GF-D8 (cell line): Measurements from ENCODE around the gene GLIS1.

ENCODE experiments used
- DNase-seq: peaks from one replicate; lab custom pipeline; 2025; lab: John Stamatoyannopoulos, UW

GLIS1 gene

GRCh38 chr1:53485478-53486394 lies 253.2 kb downstream of the GLIS1 start:
- no peak for DNase-seq

GRCh38 chr1:53484705-53485477 lies 254.1 kb downstream of the GLIS1 start:
- DNase-seq: no peak

GRCh38 chr1:53483656-53484055 lies 255.3 kb downstream of the GLIS1 start:
- DNase-seq: no peak

DNA sequence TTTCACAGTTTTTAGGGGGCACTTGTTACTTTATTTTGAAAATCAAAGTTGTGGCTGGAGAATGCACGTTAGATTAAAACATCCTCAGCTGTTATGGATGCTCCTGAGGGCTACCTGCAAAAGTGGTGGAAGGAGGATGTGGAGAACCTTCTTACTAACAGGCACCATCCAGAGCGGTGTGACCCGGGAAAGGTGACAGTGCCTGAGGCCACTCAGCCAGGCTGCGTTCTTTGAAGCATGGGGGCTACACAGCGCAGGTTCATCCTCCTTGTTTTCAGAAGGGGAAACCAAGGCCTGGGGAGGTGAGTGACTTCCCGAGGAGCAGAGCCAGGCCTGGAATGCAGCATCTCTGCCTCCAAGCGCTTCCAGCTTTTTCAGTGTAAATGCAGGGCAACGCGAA lies 255.8 kb downstream of the GLIS1 start:
- no peak for DNase-seq

GRCh38 chr1:53482441-53483153 lies 256.4 kb downstream of the GLIS1 start:
- DNase-seq: no peak

DNA sequence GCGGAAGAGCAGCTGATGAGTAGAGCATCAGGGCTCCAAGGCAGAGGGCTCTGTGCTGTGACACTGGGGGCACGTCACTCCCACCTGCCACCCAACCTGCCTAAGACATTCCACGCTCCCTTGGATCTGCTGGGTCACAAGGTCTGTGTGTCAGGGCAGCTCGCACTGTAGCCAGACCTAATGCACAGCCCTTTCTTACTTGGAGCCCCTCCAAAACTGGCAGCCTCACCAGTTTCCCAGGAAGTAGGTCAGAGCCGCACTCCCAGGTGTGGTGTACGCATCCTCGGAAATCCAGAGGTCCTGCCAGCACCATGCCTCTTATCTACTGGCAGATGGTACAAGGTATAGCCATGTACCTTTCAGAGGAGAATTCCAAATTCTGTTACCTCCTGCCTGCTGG lies 257.5 kb downstream of the GLIS1 start:
- DNase-seq: no peak

DNA sequence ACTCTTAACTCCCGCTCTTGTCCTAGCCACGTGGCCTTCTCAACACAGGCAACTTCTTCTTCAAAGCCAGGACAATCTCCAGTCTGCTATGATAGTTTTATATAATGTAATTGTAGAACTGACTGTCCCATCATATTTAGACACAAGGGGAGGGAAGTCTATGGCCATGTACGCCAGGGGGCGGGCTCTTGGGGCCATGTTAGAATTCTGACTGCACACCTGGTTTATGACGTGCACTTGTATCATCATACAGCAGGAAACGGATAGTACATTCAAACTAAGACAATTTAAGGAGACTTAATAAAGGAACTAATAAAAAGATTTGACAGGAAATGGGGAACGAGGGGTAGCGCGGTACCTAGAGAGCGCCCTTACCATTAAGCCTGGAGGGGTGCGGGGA lies 258.3 kb downstream of the GLIS1 start:
- no peak for DNase-seq

DNA sequence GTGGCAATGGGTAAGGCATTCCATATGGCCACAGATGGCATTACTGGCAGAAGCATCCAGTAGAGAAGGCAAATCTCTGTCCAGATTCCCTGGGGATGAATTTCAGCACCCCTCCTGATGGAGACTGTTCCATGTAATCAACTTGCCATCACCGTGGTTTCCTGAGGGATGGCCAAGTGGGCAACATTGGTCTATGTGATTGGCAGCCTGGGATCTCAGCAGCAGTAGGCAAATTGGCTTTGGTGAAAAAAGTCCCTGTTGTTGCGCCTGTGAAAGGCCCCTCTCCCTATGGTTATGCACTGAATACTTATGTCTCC lies 260.5 kb downstream of the GLIS1 start:
- no peak for DNase-seq

- DNase-seq: no peak
Measured at GRCh38 chr1:53477651-53478501, 261.1 kb downstream of the GLIS1 start.

DNA sequence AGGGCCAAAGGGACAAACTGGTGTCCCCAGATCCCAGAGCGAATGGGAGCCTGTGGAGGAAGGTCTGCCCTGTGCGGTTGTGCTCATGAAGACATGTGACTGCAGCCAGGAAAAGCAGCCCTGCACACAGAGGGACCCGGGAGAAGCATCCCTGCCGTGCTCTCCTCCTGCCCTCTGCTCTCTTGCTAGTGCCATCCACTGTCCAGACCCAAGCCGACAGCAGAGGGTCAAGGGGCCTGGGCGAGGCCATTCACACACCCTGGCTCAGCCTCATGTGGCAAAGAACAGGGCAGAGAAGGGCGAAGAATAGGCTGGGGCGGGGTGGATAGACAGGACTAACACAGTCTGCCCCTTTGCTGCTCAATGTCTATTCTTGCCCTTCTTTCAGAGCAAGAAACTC lies 262.4 kb downstream of the GLIS1 start:
- no peak for DNase-seq

DNA sequence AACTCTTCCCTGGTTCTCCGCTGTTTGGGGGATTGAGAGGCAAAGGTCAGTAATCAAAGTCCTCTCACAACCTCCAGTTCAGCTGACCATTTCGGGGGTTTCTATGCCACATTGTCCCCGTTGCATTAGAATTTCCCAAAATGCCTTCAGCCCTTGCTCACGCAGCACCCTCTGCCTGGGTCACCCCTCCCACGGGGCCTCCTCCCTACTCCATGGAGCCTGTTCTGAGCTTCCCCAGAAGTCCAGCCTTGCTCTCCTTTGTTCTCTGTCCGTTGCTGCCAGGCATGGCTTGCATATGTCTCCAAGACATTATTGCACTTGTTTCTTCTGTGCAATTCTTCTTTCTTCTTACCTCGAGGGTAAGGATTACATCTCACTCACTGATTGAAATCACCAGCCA lies 263.3 kb downstream of the GLIS1 start:
- no peak for DNase-seq

GRCh38 chr1:53473463-53473862 lies 265.5 kb downstream of the GLIS1 start:
- no peak for DNase-seq

DNA sequence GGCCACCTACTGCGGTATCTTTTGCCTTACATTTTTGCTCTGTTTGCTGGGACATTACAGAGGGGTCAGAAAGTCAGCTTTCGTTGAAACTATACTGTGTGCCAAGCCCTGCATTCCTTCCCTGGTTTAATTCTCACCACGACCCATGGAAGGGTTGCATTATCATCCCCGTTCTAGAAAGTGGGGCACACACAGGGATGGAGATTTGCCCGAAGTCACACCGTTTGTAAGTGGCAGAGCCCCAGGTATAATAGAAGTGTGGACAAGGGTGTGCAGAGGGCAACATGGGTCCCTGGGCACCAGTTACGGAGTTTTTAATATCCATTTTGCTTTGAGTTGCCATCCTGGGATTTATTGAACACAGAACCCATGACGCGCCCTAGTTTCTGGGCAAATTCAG lies 268.0 kb downstream of the GLIS1 start:
- DNase-seq: no peak

DNA sequence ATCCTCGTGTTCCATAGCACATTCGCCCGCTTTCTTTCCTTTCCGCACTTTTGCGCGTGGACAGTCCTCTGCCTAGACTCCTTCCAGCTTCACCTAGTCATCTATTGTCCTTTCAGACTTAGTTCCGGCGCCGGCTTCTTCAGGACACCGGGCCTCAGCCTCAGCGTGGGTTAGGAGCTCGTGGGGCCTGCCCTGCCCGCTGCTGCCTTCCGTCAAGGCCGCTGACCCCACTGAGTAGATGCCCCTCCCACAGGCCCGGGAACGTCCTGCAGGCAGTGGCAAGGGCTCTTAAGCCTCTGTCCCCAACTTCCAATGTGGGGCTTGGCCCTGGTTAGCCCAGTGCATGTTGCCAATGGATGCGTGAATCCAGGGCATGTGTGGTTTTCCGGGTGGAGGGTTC lies 268.4 kb downstream of the GLIS1 start:
- no peak for DNase-seq

DNA sequence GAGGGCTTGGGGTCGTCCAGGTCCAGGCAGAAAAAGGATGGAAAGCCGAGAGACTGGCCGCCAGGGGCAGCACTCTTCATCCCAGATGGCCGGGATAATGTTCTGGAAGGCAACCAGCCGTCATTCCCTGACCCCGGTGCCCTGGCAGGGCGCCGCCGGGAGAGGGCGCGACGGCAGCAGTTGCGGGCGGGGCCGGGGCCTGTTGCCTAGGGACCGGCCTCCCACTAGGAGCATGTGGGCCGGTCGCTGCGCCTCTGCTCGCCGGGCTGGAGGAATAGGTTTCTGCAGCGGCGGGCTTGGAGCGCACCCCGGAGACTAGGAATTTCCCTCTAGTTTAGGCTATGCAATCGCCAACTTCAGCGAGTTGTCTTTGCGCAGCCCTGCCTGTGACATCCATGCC lies 268.8 kb downstream of the GLIS1 start:
- DNase-seq: no peak

DNA sequence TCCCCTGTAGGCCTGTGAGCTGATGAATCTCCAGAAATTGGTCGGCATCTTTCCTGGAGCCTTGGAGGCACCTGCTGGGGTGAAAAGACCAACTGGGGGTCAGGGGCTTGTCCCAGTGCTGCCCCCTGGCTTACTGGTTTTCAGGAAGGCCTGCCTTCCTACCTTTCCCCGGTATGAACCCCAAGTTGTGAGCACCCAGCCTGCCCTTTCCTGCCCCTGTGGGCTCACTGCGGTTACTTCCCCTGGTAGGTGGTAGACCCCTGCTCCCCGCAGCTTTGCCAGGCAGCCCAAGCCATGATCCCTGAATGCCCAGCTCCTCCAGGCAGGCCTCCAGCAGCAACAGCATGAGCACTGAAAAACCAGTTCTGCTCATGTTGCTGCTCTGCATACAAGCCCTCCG lies 269.6 kb downstream of the GLIS1 start:
- no peak for DNase-seq

DNA sequence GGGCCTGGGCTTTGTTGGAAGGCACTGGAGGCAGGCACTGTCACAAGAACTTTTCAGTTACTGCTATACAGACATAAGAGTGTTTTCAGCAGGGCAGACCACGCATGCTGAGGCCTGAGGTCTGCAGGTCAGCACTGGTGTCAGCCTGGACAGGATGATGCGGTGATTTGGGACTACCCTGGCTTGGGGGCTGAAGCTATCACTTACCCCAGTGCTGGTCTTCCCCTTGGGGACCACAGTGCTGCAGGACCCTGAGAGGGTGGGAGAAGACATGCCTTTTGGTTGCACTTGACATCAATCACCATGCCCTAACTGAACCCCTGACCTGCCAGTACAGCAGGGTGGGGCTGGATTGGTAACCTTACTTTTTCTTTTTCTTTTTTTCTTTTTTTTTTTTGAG lies 270.6 kb downstream of the GLIS1 start:
- no peak for DNase-seq

DNA sequence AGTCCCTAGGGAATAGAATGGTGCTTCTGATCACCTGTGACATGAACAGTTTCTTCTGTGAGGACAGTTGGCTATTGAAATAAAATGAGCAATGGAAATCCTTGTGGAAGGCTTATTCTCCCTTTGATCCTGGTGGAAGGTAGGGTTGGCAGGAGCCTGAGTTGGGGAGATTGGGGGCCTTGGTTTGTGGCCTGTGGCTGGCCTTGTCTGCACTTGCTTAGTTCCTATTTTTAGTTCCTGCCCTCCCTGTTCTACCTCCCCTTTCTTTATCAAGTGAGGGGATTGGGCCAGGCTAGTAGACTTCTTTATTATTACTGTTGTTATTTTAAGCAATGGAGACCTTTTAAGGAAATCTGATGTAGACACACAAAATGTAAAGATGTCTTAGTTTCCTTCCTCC lies 271.6 kb downstream of the GLIS1 start:
- DNase-seq: no peak

DNA sequence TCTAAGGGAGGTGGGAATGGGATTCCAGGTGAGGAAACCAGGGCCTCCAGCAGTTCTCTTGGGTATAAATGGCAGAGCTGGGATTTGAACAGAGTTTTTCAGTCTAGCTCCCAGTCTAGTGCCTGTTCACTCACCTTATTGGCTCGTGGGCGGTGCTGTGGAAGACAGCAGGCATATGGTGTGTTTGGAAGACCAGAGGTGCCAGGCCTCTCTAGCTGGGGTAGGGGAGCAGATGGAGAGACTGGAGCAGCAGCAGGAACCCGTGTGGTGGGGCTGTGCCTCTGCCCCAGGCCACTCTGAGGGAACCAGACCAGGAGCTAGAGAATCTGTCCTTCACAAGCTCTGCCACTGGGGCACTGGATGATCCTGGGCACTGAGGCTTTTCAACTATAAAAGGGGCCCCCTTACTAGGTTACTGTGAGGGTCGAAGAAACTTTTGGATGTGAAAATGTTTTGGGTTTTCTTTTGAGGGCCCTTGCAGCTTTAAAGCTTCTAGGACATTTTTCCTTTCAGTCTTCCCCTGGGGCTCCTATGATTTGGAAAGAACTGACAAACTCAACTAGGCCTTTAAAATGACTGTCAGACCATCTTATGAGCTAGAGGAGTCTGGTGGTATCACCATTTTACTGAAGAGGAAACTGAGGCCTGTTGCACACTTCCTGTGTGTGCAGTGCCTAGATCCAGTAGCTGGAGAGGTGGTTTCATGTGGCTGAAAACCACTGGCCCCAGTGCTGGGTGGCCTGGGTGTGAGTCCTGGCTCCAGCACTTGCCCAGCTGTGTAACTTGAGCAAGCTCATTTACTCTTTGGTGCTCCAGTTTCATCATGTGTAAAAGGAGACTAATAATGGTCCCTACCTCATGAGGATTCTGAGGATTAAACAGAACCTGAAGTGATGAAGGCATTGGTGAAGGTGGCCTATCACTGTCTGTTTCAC lies 273.7 kb downstream of the GLIS1 start:
- no peak for DNase-seq

GRCh38 chr1:53463961-53464899 lies 274.7 kb downstream of the GLIS1 start:
- no peak for DNase-seq
